Measurements from ENCODE around the gene BIN1. TPM values are rescaled to one million over a fixed set of nuclear protein-coding genes. Genes with fewer than 3 reads are reported as not detected.

The BIN1 gene
- total RNA-seq, 1 donor from 2014 or later = 71.6 TPM

DNA sequence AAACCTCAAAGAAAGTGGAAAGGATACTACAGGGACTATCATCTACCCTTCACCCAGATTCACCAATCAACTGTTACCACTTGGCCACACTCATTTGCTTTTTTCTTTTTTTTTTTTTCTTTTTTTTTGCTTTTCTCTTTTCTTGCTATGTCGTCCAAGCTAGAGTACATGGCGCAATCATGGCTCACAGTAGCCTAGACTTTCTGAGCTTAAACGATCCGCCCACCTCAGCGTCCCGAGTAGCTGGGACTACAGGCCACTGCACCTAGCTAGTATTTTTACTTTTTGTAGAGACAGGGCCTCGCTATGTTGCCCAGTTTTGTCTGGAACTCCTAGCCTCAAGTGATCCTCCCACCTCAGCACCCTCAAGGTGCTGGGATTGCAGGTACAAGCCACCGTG is 24.0 kb downstream of the BIN1 start:
- Histone ChIP-seq H3K27me3 (no peaks in the 10 kb centered on the region), H3K4me3 (no peak overlapping the region), H3K4me1 (peaks cover 0 to 18% of the 10 kb centered on the region in 2 donors), H3K36me3 (no peaks in the 10 kb centered on the region), H3K9me3 (no peaks in the 10 kb centered on the region), H3K27ac (no peak overlapping the region)
- TF ChIP-seq, protein P1, sequence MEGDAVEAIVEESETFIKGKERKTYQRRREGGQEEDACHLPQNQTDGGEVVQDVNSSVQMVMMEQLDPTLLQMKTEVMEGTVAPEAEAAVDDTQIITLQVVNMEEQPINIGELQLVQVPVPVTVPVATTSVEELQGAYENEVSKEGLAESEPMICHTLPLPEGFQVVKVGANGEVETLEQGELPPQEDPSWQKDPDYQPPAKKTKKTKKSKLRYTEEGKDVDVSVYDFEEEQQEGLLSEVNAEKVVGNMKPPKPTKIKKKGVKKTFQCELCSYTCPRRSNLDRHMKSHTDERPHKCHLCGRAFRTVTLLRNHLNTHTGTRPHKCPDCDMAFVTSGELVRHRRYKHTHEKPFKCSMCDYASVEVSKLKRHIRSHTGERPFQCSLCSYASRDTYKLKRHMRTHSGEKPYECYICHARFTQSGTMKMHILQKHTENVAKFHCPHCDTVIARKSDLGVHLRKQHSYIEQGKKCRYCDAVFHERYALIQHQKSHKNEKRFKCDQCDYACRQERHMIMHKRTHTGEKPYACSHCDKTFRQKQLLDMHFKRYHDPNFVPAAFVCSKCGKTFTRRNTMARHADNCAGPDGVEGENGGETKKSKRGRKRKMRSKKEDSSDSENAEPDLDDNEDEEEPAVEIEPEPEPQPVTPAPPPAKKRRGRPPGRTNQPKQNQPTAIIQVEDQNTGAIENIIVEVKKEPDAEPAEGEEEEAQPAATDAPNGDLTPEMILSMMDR (IDR thresholded peaks at IDR 0.05) = no peak
- intact Hi-C loops (cut with DNase I) = no loop called here
- DNase-seq (ENCODE audit: low spot score in 2 of 2) = no peak

GRCh38 chr2:127081826-127082633 is 24.9 kb downstream of the BIN1 start:
- intact Hi-C loops (cut with DNase I) = no loop called here
- DNase-seq (ENCODE audit: low spot score in 2 of 2) = no peak
- TF ChIP-seq, protein P1 (IDR thresholded peaks at IDR 0.05) = no peak
- Histone ChIP-seq H3K27ac (peak overlapping the region; percentile 11 to 40), H3K4me1 (peaks cover 0 to 15% of the 10 kb centered on the region in 2 donors), H3K9me3 (no peaks in the 10 kb centered on the region), H3K36me3 (no peaks in the 10 kb centered on the region), H3K4me3 (no peak overlapping the region), H3K27me3 (no peaks in the 10 kb centered on the region)

DNA sequence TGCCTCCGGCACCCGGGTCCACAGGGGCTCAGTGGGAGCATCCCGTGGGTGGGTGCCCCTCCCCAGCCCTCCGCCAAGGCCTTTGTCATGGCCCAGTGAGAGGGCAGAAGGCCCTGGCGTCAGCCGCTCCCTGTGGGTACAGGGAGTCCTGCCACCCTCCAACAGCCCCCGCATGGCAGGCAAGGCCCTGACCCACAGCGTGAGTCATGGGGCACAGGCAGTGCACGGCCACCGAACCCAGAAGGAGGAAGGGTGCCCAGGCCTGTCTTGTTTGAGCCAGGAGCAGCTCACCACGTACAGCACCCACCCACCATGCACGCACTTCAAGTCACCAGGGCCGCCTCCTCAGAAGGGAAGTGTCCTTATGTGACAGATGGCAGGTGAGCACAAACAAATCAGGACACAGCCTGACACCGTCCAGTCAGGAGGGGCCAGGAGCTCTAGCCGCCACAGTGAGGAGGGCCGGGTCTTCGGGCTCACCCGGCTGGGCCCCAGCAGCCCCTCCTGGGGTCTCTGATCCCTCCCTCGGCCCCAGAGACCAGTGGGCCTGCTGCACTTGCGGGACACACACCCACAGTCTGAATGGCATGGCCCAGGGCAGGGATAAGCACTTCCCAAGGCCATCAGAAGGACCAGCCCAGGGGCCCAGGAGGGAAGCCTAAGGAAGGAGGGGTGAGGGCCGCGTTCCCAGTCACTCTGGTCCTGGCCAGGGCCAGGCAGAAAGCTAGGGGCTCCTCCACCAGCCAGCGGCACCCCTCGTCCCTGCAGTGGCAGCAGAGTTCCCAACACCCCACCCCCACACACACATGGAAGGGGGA is 25.8 kb downstream of the BIN1 start:
- intact Hi-C loops (cut with DNase I) = no loop called here
- H3K4me3 ChIP-seq = no peak overlapping the region
- DNase-seq (ENCODE audit: low spot score in 2 of 2) = peak in 1 of 2 donors; percentile 80
- no peaks in the 10 kb centered on the region for H3K27me3 ChIP-seq
- no peaks in the 10 kb centered on the region for H3K36me3 ChIP-seq
- TF ChIP-seq, protein P1 (IDR thresholded peaks at IDR 0.05) = no peak
- peaks cover 0 to 15% of the 10 kb centered on the region in 2 donors for H3K4me1 ChIP-seq
- peak overlapping the region; percentile 11 to 40 for H3K27ac ChIP-seq
- H3K9me3 ChIP-seq = no peaks in the 10 kb centered on the region

- H3K27me3 ChIP-seq = no peaks in the 10 kb centered on the region
- peaks cover 0 to 14% of the 10 kb centered on the region in 2 donors for H3K4me1 ChIP-seq
Measured at GRCh38 chr2:127080226-127080937, 26.6 kb downstream of the BIN1 start.

DNA sequence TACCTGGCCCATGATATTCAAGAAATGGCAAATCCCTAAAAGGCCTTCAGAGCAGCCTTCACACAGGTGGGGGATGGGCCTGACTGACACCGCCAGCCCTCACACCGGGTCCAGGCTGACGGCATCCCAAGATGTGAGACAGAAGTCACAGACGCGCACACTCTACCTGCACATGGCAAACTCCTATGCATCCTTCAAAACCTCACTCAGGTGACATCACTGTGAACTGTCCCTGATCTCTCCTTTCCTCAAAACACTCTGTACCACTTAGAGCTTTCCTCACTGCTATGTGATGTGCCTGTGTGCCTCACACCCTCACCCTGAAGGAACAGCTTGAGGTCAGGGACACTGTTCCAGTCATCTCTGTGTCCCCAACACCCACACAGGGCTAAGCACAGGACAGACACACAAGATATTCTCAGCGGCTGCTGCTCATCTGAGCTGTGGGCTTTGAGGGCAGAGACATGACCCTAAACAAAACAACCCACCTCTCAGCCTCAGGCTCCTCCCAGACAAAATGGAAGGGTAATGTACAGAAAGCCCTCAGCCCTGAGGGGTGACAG is 27.5 kb downstream of the BIN1 start:
- Histone ChIP-seq H3K4me3 (no peak overlapping the region), H3K9me3 (no peaks in the 10 kb centered on the region), H3K27me3 (no peaks in the 10 kb centered on the region), H3K36me3 (no peaks in the 10 kb centered on the region), H3K27ac (no peak overlapping the region), H3K4me1 (peaks cover 0 to 5% of the 10 kb centered on the region in 2 donors)
- no peak for DNase-seq (ENCODE audit: low spot score in 2 of 2)
- TF ChIP-seq, protein P1 (IDR thresholded peaks at IDR 0.05) = no peak
- intact Hi-C loops (cut with DNase I) = no loop called here

More at GRCh38 chr2:127080226-127080937, 26.6 kb downstream of the BIN1 start:
- no peak overlapping the region for H3K4me3 ChIP-seq
- no peak overlapping the region for H3K27ac ChIP-seq
- H3K36me3 ChIP-seq = no peaks in the 10 kb centered on the region
- intact Hi-C loops (cut with DNase I) = no loop called here
- no peak for DNase-seq (ENCODE audit: low spot score in 2 of 2)
- no peaks in the 10 kb centered on the region for H3K9me3 ChIP-seq
- TF ChIP-seq, protein P1 (IDR thresholded peaks at IDR 0.05) = no peak

Data from ascending aorta (tissue), 2 donors.